GM23338 (cell line): Measurements from ENCODE around the gene HPD. TPM values are rescaled to one million over a fixed set of nuclear protein-coding genes. Genes with fewer than 3 reads are reported as not detected.
A peak's percentile ranks its signal among the peaks of the same experiment; 100 is the strongest.

Experiments
- ATAC-seq: fragments of 200-7000 bp; cut with Tn5 transposase; 3 replicates; pipeline ENCODE4 v1.9.1; 2020
- DNase-seq: peaks from one replicate; pipeline ENCODE4 v3.0.0-alpha.2; 2015; ENCODE audit warnings: low spot score
- H2AFZ ChIP-seq: fragments of 200-600 bp; sonication (generic); 2 replicates; pipeline ENCODE4 v1.8.0; 2016; ENCODE audit warnings: antibody characterized with exemption, mild to moderate bottlenecking, moderate library complexity
- H3F3A ChIP-seq: fragments of 200-600 bp; sonication (generic); replicated peaks from 2 replicates; pipeline ENCODE4 v1.8.0; 2017; ENCODE audit warnings: antibody characterized with exemption, mixed run types, low read depth
- H3K27ac ChIP-seq: fragments of 200-600 bp; sonication (generic); 2 replicates; pipeline ENCODE4 v1.6.1; 2016; ENCODE audit warnings: low read depth
- H3K27me3 ChIP-seq: fragments of 200-600 bp; sonication (generic); 2 replicates; pipeline ENCODE4 v1.8.0; 2016; ENCODE audit warnings: mild to moderate bottlenecking, mixed run types, moderate library complexity; ENCODE audit not compliant: insufficient read depth
- H3K36me3 ChIP-seq: fragments of 200-600 bp; sonication (generic); 2 replicates; pipeline ENCODE4 v1.8.0; 2016; ENCODE audit warnings: mild to moderate bottlenecking; ENCODE audit not compliant: insufficient read depth
- H3K4me1 ChIP-seq: fragments of 200-600 bp; sonication (generic); 2 replicates; pipeline ENCODE4 v1.8.0; 2016; ENCODE audit warnings: mild to moderate bottlenecking, moderate library complexity; ENCODE audit not compliant: insufficient read depth
- H3K4me2 ChIP-seq: fragments of 200-600 bp; sonication (generic); 2 replicates; pipeline ENCODE4 v1.7.1; 2017; ENCODE audit warnings: mixed run types
- H3K4me3 ChIP-seq: fragments of 200-600 bp; sonication (generic); 2 replicates; pipeline ENCODE4 v1.6.1; 2016; ENCODE audit warnings: mixed run types
- H3K79me2 ChIP-seq: fragments of 200-600 bp; sonication (generic); replicated peaks from 2 replicates; pipeline ENCODE4 v1.8.0; 2017; ENCODE audit warnings: mild to moderate bottlenecking; ENCODE audit not compliant: insufficient read depth
- H3K9me2 ChIP-seq: fragments of 200-600 bp; sonication (generic); 2 replicates; pipeline ENCODE4 v1.8.0; 2017; ENCODE audit not compliant: insufficient read depth
- H4K20me1 ChIP-seq: fragments of 200-600 bp; sonication (generic); replicated peaks from 2 replicates; pipeline ENCODE4 v1.8.0; 2017; ENCODE audit warnings: mild to moderate bottlenecking; ENCODE audit not compliant: insufficient read depth
- H3K27ac Mint-ChIP-seq: 2 replicates; pipeline ENCODE4 v1.8.0; 2020; ENCODE audit warnings: inconsistent platforms, mild to moderate bottlenecking, moderate library complexity, mixed read lengths
- H3K27me3 Mint-ChIP-seq: 3 replicates; pipeline ENCODE4 v1.8.0; 2022; ENCODE audit warnings: low read depth, mild to moderate bottlenecking, moderate library complexity, mixed read lengths, inconsistent platforms; ENCODE audit not compliant: insufficient read depth, poor library complexity
- H3K36me3 Mint-ChIP-seq: 3 replicates; pipeline ENCODE4 v1.8.0; 2021; ENCODE audit warnings: low read depth, mild to moderate bottlenecking, inconsistent platforms, moderate library complexity, mixed read lengths
- H3K4me1 Mint-ChIP-seq: 3 replicates; pipeline ENCODE4 v1.8.0; 2020; ENCODE audit warnings: mild to moderate bottlenecking, inconsistent platforms, mixed read lengths
- H3K4me3 Mint-ChIP-seq: 3 replicates; pipeline ENCODE4 v1.8.0; 2021; ENCODE audit warnings: moderate library complexity, mild to moderate bottlenecking, inconsistent platforms, mixed read lengths
- H3K9me3 Mint-ChIP-seq: 3 replicates; pipeline ENCODE4 v1.8.0; 2020; ENCODE audit warnings: moderate library complexity, mild to moderate bottlenecking, inconsistent platforms, mixed read lengths
- CTCF ChIP-seq, 2 experiments: fragments of 200-600 bp in 1 of 2; sonication (generic) in 1 of 2; conservative IDR thresholded peaks; 2 replicates each; pipeline versions ENCODE4 v1.5.1 to v1.6.1; 2016 to 2017; ENCODE audit warnings: antibody characterized with exemption in 2 of 2, low read depth in 2 of 2, mild to moderate bottlenecking in 2 of 2, moderate library complexity in 1 of 2
- ETS1 ChIP-seq: IDR thresholded peaks from 2 replicates; pipeline ENCODE4 v1.6.1; 2016; ENCODE audit warnings: antibody characterized with exemption
- EZH2 ChIP-seq: fragments of 200-600 bp; sonication (generic); IDR thresholded peaks from one replicate; pipeline ENCODE4 v1.8.0; 2017; ENCODE audit warnings: antibody characterized with exemption, mild to moderate bottlenecking, low read depth; ENCODE audit not compliant: unreplicated experiment
- EZH2phosphoT487 ChIP-seq: fragments of 200-600 bp; sonication (generic); IDR thresholded peaks from one replicate; pipeline ENCODE4 v1.8.1; 2018; ENCODE audit warnings: antibody characterized with exemption; ENCODE audit not compliant: unreplicated experiment
- POLR2AphosphoS5 ChIP-seq: IDR thresholded peaks from 2 replicates; pipeline ENCODE4 v1.6.1; 2016; ENCODE audit warnings: antibody characterized with exemption, low read depth
- STAT1 ChIP-seq: IDR thresholded peaks from one replicate; pipeline ENCODE4 v1.6.1; 2016; ENCODE audit warnings: antibody characterized with exemption; ENCODE audit not compliant: unreplicated experiment
- ZNF114 ChIP-seq: fragments of 250-450 bp; sonication (Bioruptor Pico); IDR thresholded peaks from 2 replicates; pipeline ENCODE4 v1.5.0; 2020; ENCODE audit warnings: mild to moderate bottlenecking, moderate library complexity
- ZNF462 ChIP-seq: fragments of 250-450 bp; sonication (Bioruptor Pico); IDR thresholded peaks from 2 replicates; pipeline ENCODE4 v1.5.0; 2020; ENCODE audit warnings: mild to moderate bottlenecking, moderate library complexity
- polyA plus RNA-seq: library from polyadenylated mRNA; unstranded; fragments of >200 nt; fragmentation: Nextera tagmentation; extraction: Ambion mirVana; gene quantifications from 2 replicates; pipeline ENCODE4 v1.2.1, GENCODE V29; 2016
- total RNA-seq: library from RNA; depleted of rRNA; stranded (reverse); fragments of >200 nt; shearing (Covaris generic); gene quantifications from 2 replicates; pipeline ENCODE4 v1.2.3, GENCODE V29; 2014

HPD gene
- total and polyA plus RNA-seq, 2 experiments from 2014 or later = not detected

- Histone ChIP-seq H3K27me3 (no peaks in the 10 kb centered on the region), H3K79me2 (no peaks in the 10 kb centered on the region), H2AFZ (no peak overlapping the region), H3K9me2 (no peaks in the 10 kb centered on the region), H3K27ac (no peak overlapping the region), H3K4me2 (no peak overlapping the region), H3K4me1 (no peaks in the 10 kb centered on the region), H3F3A (0 out of 2 replicates have a peak, but pooled peaks cover 3% of the 10 kb centered on the region), H3K36me3 (no peaks in the 10 kb centered on the region; the same call in 1 of the 2 replicates), H4K20me1 (no peaks in the 10 kb centered on the region; the same call in 1 of the 2 replicates), H3K4me3 (no peak overlapping the region)
- DNase-seq (no peak), ATAC-seq (peak; percentile 19)
- Mint-ChIP-seq H3K9me3 (no peaks in the 10 kb centered on the region), H3K27me3 (no peaks in the 10 kb centered on the region), H3K4me3 (no peak overlapping the region), H3K4me1 (no peaks in the 10 kb centered on the region; the same call in 2 of the 3 replicates), H3K27ac (no peak overlapping the region), H3K36me3 (peaks cover 47% of the 10 kb centered on the region)
- no peak for TF ChIP-seq ETS1
- no peak for TF ChIP-seq STAT1
- no peak for TF ChIP-seq CTCF (conservative IDR thresholded peaks at IDR 0.05; ENCODE audit: low read depth in 2 of 2)
Measured at GRCh38 chr12:121822393-121823100, 36.1 kb downstream of the HPD start.

GRCh38 chr12:121820056-121820455 lies 38.6 kb downstream of the HPD start:
- no peaks in the 10 kb centered on the region for H3K27me3 ChIP-seq
- Mint-ChIP-seq H3K27ac (no peak overlapping the region), H3K9me3 (no peaks in the 10 kb centered on the region), H3K4me1 (no peaks in the 10 kb centered on the region), H3K4me3 (no peak overlapping the region), H3K27me3 (peaks cover 4% of the 10 kb centered on the region), H3K36me3 (peaks cover 43% of the 10 kb centered on the region)
- 0 out of 2 replicates have a peak, but pooled peaks cover 3% of the 10 kb centered on the region for H3F3A ChIP-seq
- ATAC-seq (no peak), DNase-seq (no peak)
- no peaks in the 10 kb centered on the region for H3K79me2 ChIP-seq
- no peak overlapping the region for H2AFZ ChIP-seq
- no peak overlapping the region for H3K27ac ChIP-seq
- H3K4me2 ChIP-seq = no peak overlapping the region
- peaks cover 5% of the 10 kb centered on the region for H4K20me1 ChIP-seq
- H3K36me3 ChIP-seq = peaks cover 3% of the 10 kb centered on the region; the same call in 1 of the 2 replicates
- H3K4me3 ChIP-seq = no peak overlapping the region
- no peaks in the 10 kb centered on the region for H3K4me1 ChIP-seq
- H3K9me2 ChIP-seq = no peaks in the 10 kb centered on the region
- TF ChIP-seq POLR2AphosphoS5 (no peak), ETS1 (no peak), EZH2phosphoT487 (no peak), ZNF462 (no peak), ZNF114 (CRISPR knock-in tag) (no peak), STAT1 (no peak), EZH2 (no peak)
